ENCODE measurements around the gene BEND6. TPM values are rescaled to one million over a fixed set of nuclear protein-coding genes. Genes with fewer than 3 reads are reported as not detected.

BEND6 gene
- total and polyA plus RNA-seq, 10 donors = 0.26 to 1.0 (median 0.52) TPM; not detected in 1

GRCh38 chr6:56951049-56951831 lies 3.7 kb upstream of the BEND6 start:
- 53 to 61% (median 60%) methylated on average over 3 of the region's 3 CpGs for WGBS, 5 donors
- peaks cover 4 to 28% (median 27%) of the 10 kb centered on the region in 6 donors for H3K4me1 ChIP-seq
- no peak overlapping the region for H3K4me3 ChIP-seq
- DNase-seq = no peak
- H3K9me3 ChIP-seq = no peaks in the 10 kb centered on the region
- TF ChIP-seq CTCF (IDR thresholded peaks at IDR 0.05 in 8 of 11, conservative IDR thresholded peaks at IDR 0.05 in 3 of 11) (no peak), POLR2A (IDR thresholded peaks at IDR 0.05) (no peak), POLR2AphosphoS5 (IDR thresholded peaks at IDR 0.05) (no peak)
- H3K36me3 ChIP-seq = no peaks in the 10 kb centered on the region
- no peak overlapping the region for H3K27ac ChIP-seq
- intact Hi-C loops (cut with DNase I; ENCODE audit: low total_unique reads) = no loop called here
- H3K27me3 ChIP-seq (replicated peaks in 1 of 7) = peaks cover 0 to 51% (median 22%) of the 10 kb centered on the region in 7 donors

GRCh38 chr6:56953597-56954402 lies 1.1 kb upstream of the BEND6 start:
- Histone ChIP-seq H3K4me1 (peaks cover 4 to 31% (median 27%) of the 10 kb centered on the region in 6 donors), H3K9me3 (no peaks in the 10 kb centered on the region), H3K27ac (peak overlapping the region in 4 of 8 donors; percentile 50 to 59 (median 53)), H3K4me3 (peak overlapping the region; percentile 42 to 83 (median 56)), H3K27me3 (replicated peaks in 1 of 7) (peaks cover 0 to 71% (median 22%) of the 10 kb centered on the region in 7 donors), H3K36me3 (no peaks in the 10 kb centered on the region)
- no peak for DNase-seq
- TF ChIP-seq POLR2A (IDR thresholded peaks at IDR 0.05) (no peak), POLR2AphosphoS5 (IDR thresholded peaks at IDR 0.05) (no peak), CTCF (IDR thresholded peaks at IDR 0.05 in 8 of 11, conservative IDR thresholded peaks at IDR 0.05 in 3 of 11) (no peak)
- WGBS, 5 donors = 2 to 3% (median 2%) methylated on average over 42 of the region's 42 CpGs
- intact Hi-C loops (cut with DNase I; ENCODE audit: low total_unique reads) = no loop called here

- peak in 2 of 3 donors; percentile 45 to 46 for TF ChIP-seq POLR2AphosphoS5 (IDR thresholded peaks at IDR 0.05)
- no peak for TF ChIP-seq POLR2A (IDR thresholded peaks at IDR 0.05)
- TF ChIP-seq CTCF (IDR thresholded peaks at IDR 0.05 in 8 of 11, conservative IDR thresholded peaks at IDR 0.05 in 3 of 11) = peak in 8 of 11 experiments; percentile 20 to 73 (median 62)
- peaks cover 0 to 75% (median 22%) of the 10 kb centered on the region in 7 donors for H3K27me3 ChIP-seq (replicated peaks in 1 of 7)
- intact Hi-C loops (cut with DNase I; ENCODE audit: low total_unique reads) = no loop called here
- no peaks in the 10 kb centered on the region for H3K36me3 ChIP-seq
- DNase-seq = peak; percentile 88
- no peaks in the 10 kb centered on the region for H3K9me3 ChIP-seq
- H3K27ac ChIP-seq = peak overlapping the region in 5 of 8 donors; percentile 18 to 59 (median 52)
- peak overlapping the region; percentile 30 to 83 (median 56) for H3K4me3 ChIP-seq
- WGBS, 5 donors = 0 to 1% (median 1%) methylated on average over 32 to 57 of the region's 57 CpGs
- peaks cover 4 to 31% (median 27%) of the 10 kb centered on the region in 6 donors for H3K4me1 ChIP-seq
These were observed 556 bp downstream of the BEND6 start for GRCh38 chr6:56955171-56956155.
